PC-9 (cell line): ENCODE measurements around the gene MAP6D1. TPM values are rescaled to one million over a fixed set of nuclear protein-coding genes. Genes with fewer than 3 reads are reported as not detected.

Experiments
- BruUV-seq: library from RNA; stranded (reverse); fragments of 400-500 nt; replicated peaks from 2 replicates; lab custom pipeline; 2021; lab: Mats Ljungman, UMichigan
- CTCF ChIA-PET: fragments of 300-600 bp; sonication (Branson Sonifier 250); formaldehyde crosslinking; loops from one replicate; lab custom pipeline; 2022; ENCODE audit warnings: antibody characterized with exemption; lab: Charles Lee
- POLR2A ChIA-PET: fragments of 300-600 bp; sonication (Branson Sonifier 250); formaldehyde crosslinking; loops from one replicate; lab custom pipeline; 2022; ENCODE audit warnings: antibody characterized with exemption; ENCODE audit not compliant: unreplicated experiment; lab: Charles Lee
- DNase-seq, 2 experiments: peaks; one replicate each; pipeline versions ENCODE4 v3.0.0 to v3.0.0-alpha.2; 2015 to 2022; ENCODE audit warnings: mixed read lengths in 1 of 2
- H2AFZ ChIP-seq: fragments of 200-600 bp; sonication (generic); 2 replicates; pipeline ENCODE4 v1.8.1; 2017; ENCODE audit warnings: antibody characterized with exemption
- H3F3A ChIP-seq: fragments of 200-600 bp; sonication (generic); 2 replicates; pipeline ENCODE4 v1.8.1; 2017; ENCODE audit warnings: antibody characterized with exemption, mild to moderate bottlenecking, low read depth; ENCODE audit not compliant: insufficient read depth
- H3K27ac ChIP-seq: fragments of 200-600 bp; sonication (generic); 2 replicates; pipeline ENCODE4 v1.6.1; 2016; ENCODE audit warnings: mixed run types
- H3K27me3 ChIP-seq: fragments of 200-600 bp; sonication (generic); 2 replicates; pipeline ENCODE4 v1.6.1; 2016; ENCODE audit warnings: low read depth, mixed run types; ENCODE audit not compliant: insufficient read depth
- H3K36me3 ChIP-seq: fragments of 200-600 bp; sonication (generic); 2 replicates; pipeline ENCODE4 v1.6.1; 2016; ENCODE audit warnings: low read depth, mixed run types
- H3K4me1 ChIP-seq: fragments of 200-600 bp; sonication (generic); replicated peaks from 2 replicates; pipeline ENCODE4 v1.6.1; 2016; ENCODE audit warnings: mixed run types; ENCODE audit not compliant: insufficient read depth
- H3K4me2 ChIP-seq: fragments of 200-600 bp; sonication (generic); 2 replicates; pipeline ENCODE4 v1.6.1; 2017; ENCODE audit warnings: mixed run types
- H3K4me3 ChIP-seq: fragments of 200-600 bp; sonication (generic); 2 replicates; pipeline ENCODE4 v1.6.1; 2016; ENCODE audit warnings: mixed run types
- H3K79me2 ChIP-seq: fragments of 200-600 bp; sonication (generic); 2 replicates; pipeline ENCODE4 v1.6.1; 2017; ENCODE audit warnings: low read depth, mixed run types
- H3K9me2 ChIP-seq: fragments of 200-600 bp; sonication (generic); 2 replicates; pipeline ENCODE4 v1.8.1; 2017; ENCODE audit warnings: mild to moderate bottlenecking; ENCODE audit not compliant: insufficient read depth
- H3K9me3 ChIP-seq: fragments of 200-600 bp; sonication (generic); 2 replicates; pipeline ENCODE4 v1.8.1; 2016; ENCODE audit warnings: low read depth; ENCODE audit not compliant: insufficient read depth
- H4K20me1 ChIP-seq: fragments of 200-600 bp; sonication (generic); 2 replicates; pipeline ENCODE4 v1.8.1; 2017; ENCODE audit not compliant: insufficient read depth
- CTCF ChIP-seq: fragments of 200-600 bp; sonication (generic); conservative IDR thresholded peaks from 2 replicates; pipeline ENCODE4 v1.6.1; 2017; ENCODE audit warnings: mixed run types, antibody characterized with exemption, mild to moderate bottlenecking, moderate library complexity
- EZH2 ChIP-seq: fragments of 200-600 bp; sonication (generic); IDR thresholded peaks from 2 replicates; pipeline ENCODE4 v1.8.0; 2017; ENCODE audit warnings: antibody characterized with exemption, low read depth
- intact Hi-C: fragments of 100-400 bp; cut with micrococcal nuclease; formaldehyde crosslinking; loops from one replicate; pipeline ENCODE4 v1.10.0; 2022; ENCODE audit not compliant: unreplicated experiment
- total RNA-seq: library from RNA; stranded (reverse); gene quantifications from 2 replicates; pipeline ENCODE4 v1.2.3, GENCODE V29; 2021

Gene MAP6D1
- total RNA-seq, 1 experiment from 2014 or later, result 2.2 TPM

GRCh38 chr3:183870563-183870962, 45.2 kb upstream of the MAP6D1 start:
- Histone ChIP-seq H3K4me1 (no peaks in the 10 kb centered on the region), H3K4me2 (no peak overlapping the region), H3K9me3 (no peaks in the 10 kb centered on the region), H3K79me2 (peaks cover 70% of the 10 kb centered on the region), H3K27ac (no peak overlapping the region), H4K20me1 (peaks cover 47% of the 10 kb centered on the region), H2AFZ (no peak overlapping the region), H3K36me3 (peaks cover 14% of the 10 kb centered on the region; the same call in 1 of the 2 replicates), H3F3A (no peaks in the 10 kb centered on the region; the same call in 1 of the 2 replicates), H3K27me3 (no peaks in the 10 kb centered on the region), H3K9me2 (no peaks in the 10 kb centered on the region), H3K4me3 (no peak overlapping the region)
- no peak for DNase-seq
- intact Hi-C loops, result no loop called here
- no peak for TF ChIP-seq EZH2
- TF ChIP-seq CTCF, result no peak
- POLR2A ChIA-PET, result no interaction called here
- CTCF ChIA-PET, result no interaction called here
- no TSS peak for BruUV-seq

DNA sequence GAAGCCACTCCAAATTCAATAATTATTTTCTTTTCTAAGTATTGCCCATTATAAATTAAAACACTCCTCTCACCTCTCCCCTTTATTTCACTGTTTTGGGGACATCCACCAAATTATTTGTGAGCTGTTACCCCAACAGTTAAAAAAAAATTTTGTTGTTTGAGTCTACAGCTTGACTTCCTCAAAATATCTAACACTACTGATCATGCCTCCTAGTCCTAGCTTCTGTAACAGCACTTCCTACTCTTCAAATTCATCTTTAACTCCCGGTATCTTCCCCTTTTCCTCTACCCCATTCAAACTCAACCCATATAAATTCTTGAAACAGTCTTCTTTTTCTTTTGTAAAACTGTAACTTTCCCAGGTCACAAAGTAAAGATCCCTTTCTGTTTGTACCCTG, 43.4 kb upstream of the MAP6D1 start:
- CTCF ChIA-PET, result interaction anchor here (0.6 kb wide), 1 partner anchor 9 kb away, joined by 4 read pairs; no protein-coding TSS in a partner anchor

GRCh38 chr3:183862610-183863009, 37.2 kb upstream of the MAP6D1 start:
- H3K9me3 ChIP-seq, result no peaks in the 10 kb centered on the region
- H3K36me3 ChIP-seq, result peaks cover 57% of the 10 kb centered on the region
- H3K9me2 ChIP-seq, result no peaks in the 10 kb centered on the region
- POLR2A ChIA-PET, result no interaction called here
- intact Hi-C loops, result no loop called here
- no peaks in the 10 kb centered on the region for H3K4me1 ChIP-seq
- BruUV-seq, result no TSS peak
- no peak for DNase-seq
- no peak overlapping the region for H2AFZ ChIP-seq
- H3K27ac ChIP-seq, result no peak overlapping the region
- no peak for TF ChIP-seq CTCF
- no peak for TF ChIP-seq EZH2
- H3K79me2 ChIP-seq, result no peaks in the 10 kb centered on the region
- 0 out of 2 replicates have a peak, but pooled peaks cover 13% of the 10 kb centered on the region for H3F3A ChIP-seq
- no peak overlapping the region for H3K4me2 ChIP-seq
- CTCF ChIA-PET, result no interaction called here
- peaks cover 9% of the 10 kb centered on the region; the same call in 1 of the 2 replicates for H4K20me1 ChIP-seq
- H3K27me3 ChIP-seq, result no peaks in the 10 kb centered on the region
- no peak overlapping the region for H3K4me3 ChIP-seq

More for the DNA sequence above, 43.4 kb upstream of the MAP6D1 start:
- DNase-seq, result no peak
- H3F3A ChIP-seq, result 0 out of 2 replicates have a peak, but pooled peaks cover 4% of the 10 kb centered on the region
- no peaks in the 10 kb centered on the region for H3K9me2 ChIP-seq
- no peak overlapping the region for H2AFZ ChIP-seq
- no peak overlapping the region for H3K4me2 ChIP-seq
- H3K27me3 ChIP-seq, result no peaks in the 10 kb centered on the region
- POLR2A ChIA-PET, result no interaction called here
- intact Hi-C loops, result no loop called here
- H3K4me1 ChIP-seq, result no peaks in the 10 kb centered on the region
- peaks cover 29% of the 10 kb centered on the region for H4K20me1 ChIP-seq
- no peaks in the 10 kb centered on the region for H3K9me3 ChIP-seq
- no TSS peak for BruUV-seq
- H3K4me3 ChIP-seq, result no peak overlapping the region
- H3K27ac ChIP-seq, result no peak overlapping the region
- H3K79me2 ChIP-seq, result peaks cover 52% of the 10 kb centered on the region
- TF ChIP-seq CTCF (no peak), EZH2 (no peak)
- H3K36me3 ChIP-seq, result peaks cover 19% of the 10 kb centered on the region; the same call in 1 of the 2 replicates
